ENCODE results near the gene PRPH. TPM values are rescaled to one million over a fixed set of nuclear protein-coding genes. Genes with fewer than 3 reads are reported as not detected.

The PRPH gene
- total and polyA plus RNA-seq, 2 of the 13 experiments (the other 11 are each of a cell fraction or from before 2014, with no cell fraction given) = 0.12 TPM; not detected in 1

- TF ChIP-seq RERE (CRISPR knock-in tag; IDR thresholded peaks at IDR 0.05; ENCODE audit: low read depth) (no peak), PLRG1 (conservative IDR thresholded peaks at IDR 0.05) (no peak), CHD2 (IDR thresholded peaks at IDR 0.05; ENCODE audit: low read depth, low read length) (peak; percentile 91), GFI1 (CRISPR knock-in tag; IDR thresholded peaks at IDR 0.05; ENCODE audit: borderline replicate concordance) (0 out of 2 replicates have a peak, but pooled peaks have one; percentile 49), CENPX (CRISPR knock-in tag; IDR thresholded peaks at IDR 0.05) (no peak), ZNF766 (CRISPR knock-in tag; IDR thresholded peaks at IDR 0.05; ENCODE audit: borderline replicate concordance) (no peak), ZNF747 (CRISPR knock-in tag; IDR thresholded peaks at IDR 0.05; ENCODE audit: borderline replicate concordance) (no peak; the same call in 1 of the 2 replicates), MTERF4 (CRISPR knock-in tag; IDR thresholded peaks at IDR 0.05) (no peak), DNMT3B (CRISPR knock-in tag; conservative IDR thresholded peaks at IDR 0.05) (no peak), ATF7 (IDR thresholded peaks at IDR 0.05) (no peak), ATF7 (CRISPR knock-in tag; IDR thresholded peaks at IDR 0.05) (no peak), DMAP1 (CRISPR knock-in tag; IDR thresholded peaks at IDR 0.05) (peak; percentile 60; the same call in 1 of the 2 replicates)
- TF ChIP-seq, protein P1, sequence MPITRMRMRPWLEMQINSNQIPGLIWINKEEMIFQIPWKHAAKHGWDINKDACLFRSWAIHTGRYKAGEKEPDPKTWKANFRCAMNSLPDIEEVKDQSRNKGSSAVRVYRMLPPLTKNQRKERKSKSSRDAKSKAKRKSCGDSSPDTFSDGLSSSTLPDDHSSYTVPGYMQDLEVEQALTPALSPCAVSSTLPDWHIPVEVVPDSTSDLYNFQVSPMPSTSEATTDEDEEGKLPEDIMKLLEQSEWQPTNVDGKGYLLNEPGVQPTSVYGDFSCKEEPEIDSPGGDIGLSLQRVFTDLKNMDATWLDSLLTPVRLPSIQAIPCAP (CRISPR knock-in tag; IDR thresholded peaks at IDR 0.05; ENCODE audit: low read depth) = no peak
- TF ChIP-seq, protein P2, sequence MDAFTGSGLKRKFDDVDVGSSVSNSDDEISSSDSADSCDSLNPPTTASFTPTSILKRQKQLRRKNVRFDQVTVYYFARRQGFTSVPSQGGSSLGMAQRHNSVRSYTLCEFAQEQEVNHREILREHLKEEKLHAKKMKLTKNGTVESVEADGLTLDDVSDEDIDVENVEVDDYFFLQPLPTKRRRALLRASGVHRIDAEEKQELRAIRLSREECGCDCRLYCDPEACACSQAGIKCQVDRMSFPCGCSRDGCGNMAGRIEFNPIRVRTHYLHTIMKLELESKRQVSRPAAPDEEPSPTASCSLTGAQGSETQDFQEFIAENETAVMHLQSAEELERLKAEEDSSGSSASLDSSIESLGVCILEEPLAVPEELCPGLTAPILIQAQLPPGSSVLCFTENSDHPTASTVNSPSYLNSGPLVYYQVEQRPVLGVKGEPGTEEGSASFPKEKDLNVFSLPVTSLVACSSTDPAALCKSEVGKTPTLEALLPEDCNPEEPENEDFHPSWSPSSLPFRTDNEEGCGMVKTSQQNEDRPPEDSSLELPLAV (CRISPR knock-in tag; conservative IDR thresholded peaks at IDR 0.05; ENCODE audit: low read depth) = no peak
- TF ChIP-seq, protein P3, sequence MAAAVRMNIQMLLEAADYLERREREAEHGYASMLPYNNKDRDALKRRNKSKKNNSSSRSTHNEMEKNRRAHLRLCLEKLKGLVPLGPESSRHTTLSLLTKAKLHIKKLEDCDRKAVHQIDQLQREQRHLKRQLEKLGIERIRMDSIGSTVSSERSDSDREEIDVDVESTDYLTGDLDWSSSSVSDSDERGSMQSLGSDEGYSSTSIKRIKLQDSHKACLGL (CRISPR knock-in tag; IDR thresholded peaks at IDR 0.05) = peak; percentile 54; the same call in 1 of the 2 replicates
- TF ChIP-seq, protein P4, sequence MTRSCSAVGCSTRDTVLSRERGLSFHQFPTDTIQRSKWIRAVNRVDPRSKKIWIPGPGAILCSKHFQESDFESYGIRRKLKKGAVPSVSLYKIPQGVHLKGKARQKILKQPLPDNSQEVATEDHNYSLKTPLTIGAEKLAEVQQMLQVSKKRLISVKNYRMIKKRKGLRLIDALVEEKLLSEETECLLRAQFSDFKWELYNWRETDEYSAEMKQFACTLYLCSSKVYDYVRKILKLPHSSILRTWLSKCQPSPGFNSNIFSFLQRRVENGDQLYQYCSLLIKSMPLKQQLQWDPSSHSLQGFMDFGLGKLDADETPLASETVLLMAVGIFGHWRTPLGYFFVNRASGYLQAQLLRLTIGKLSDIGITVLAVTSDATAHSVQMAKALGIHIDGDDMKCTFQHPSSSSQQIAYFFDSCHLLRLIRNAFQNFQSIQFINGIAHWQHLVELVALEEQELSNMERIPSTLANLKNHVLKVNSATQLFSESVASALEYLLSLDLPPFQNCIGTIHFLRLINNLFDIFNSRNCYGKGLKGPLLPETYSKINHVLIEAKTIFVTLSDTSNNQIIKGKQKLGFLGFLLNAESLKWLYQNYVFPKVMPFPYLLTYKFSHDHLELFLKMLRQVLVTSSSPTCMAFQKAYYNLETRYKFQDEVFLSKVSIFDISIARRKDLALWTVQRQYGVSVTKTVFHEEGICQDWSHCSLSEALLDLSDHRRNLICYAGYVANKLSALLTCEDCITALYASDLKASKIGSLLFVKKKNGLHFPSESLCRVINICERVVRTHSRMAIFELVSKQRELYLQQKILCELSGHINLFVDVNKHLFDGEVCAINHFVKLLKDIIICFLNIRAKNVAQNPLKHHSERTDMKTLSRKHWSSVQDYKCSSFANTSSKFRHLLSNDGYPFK (CRISPR knock-in tag; IDR thresholded peaks at IDR 0.05; ENCODE audit: borderline replicate concordance) = peak; percentile 33; the same call in 1 of the 2 replicates
Observed at GRCh38 chr12:49322708-49323523, 28.0 kb downstream of the PRPH start, which contains the start of gene TROAP (continued).

Measured in HepG2 (cell line).